PC-9 (cell line): ENCODE measurements around the gene CLEC5A.

ENCODE experiments used
- CTCF ChIP-seq: fragments of 200-600 bp; sonication (generic); conservative IDR thresholded peaks from 2 replicates; pipeline ENCODE4 v1.6.1; 2017; ENCODE audit warnings: mixed run types, antibody characterized with exemption, mild to moderate bottlenecking, moderate library complexity
- EZH2 ChIP-seq: fragments of 200-600 bp; sonication (generic); IDR thresholded peaks from 2 replicates; pipeline ENCODE4 v1.8.0; 2017; ENCODE audit warnings: antibody characterized with exemption, low read depth

- TF ChIP-seq CTCF (no peak), EZH2 (no peak)
Observed at GRCh38 chr7:141956084-141956483, 9.3 kb upstream of the CLEC5A start.
